HCT116 (cell line): Measurements from ENCODE around the gene LYRM4. TPM values are rescaled to one million over a fixed set of nuclear protein-coding genes. Genes with fewer than 3 reads are reported as not detected.

Experiments used
- ATAC-seq: fragments of 200-7000 bp; cut with Tn5 transposase; 2 replicates; pipeline ENCODE4 v1.9.1; 2020; ENCODE audit warnings: mild to moderate bottlenecking, moderate library complexity
- BruUV-seq: library from RNA; stranded (reverse); fragments of 400-500 nt; replicated peaks from 2 replicates; lab custom pipeline; 2021; lab: Mats Ljungman, UMichigan
- CTCF ChIA-PET: fragments of 300-600 bp; sonication (Branson Sonifier 250); formaldehyde crosslinking; loops from one replicate; lab custom pipeline; 2021; ENCODE audit warnings: antibody characterized with exemption; lab: Charles Lee
- POLR2A ChIA-PET: fragments of 300-600, 350-600 bp; sonication (Branson Sonifier 250); formaldehyde crosslinking; loops from one replicate; lab custom pipeline; 2021; ENCODE audit warnings: antibody characterized with exemption; lab: Charles Lee
- RAD21 ChIA-PET, 2 experiments: fragments of 300-600 bp; sonication (Branson Sonifier 250); formaldehyde crosslinking; loops; one replicate each; lab custom pipeline; 2023; ENCODE audit warnings: low total read pairs in 2 of 2; ENCODE audit not compliant: uncharacterized antibody in 2 of 2, unreplicated experiment in 2 of 2, low non-redundant PET in 1 of 2; lab: Charles Lee
- DNase-seq: peaks from one replicate; pipeline ENCODE4 v3.0.0-alpha.2; 2010; ENCODE audit warnings: low read depth, low spot score
- H2AFZ ChIP-seq: fragments of 200-600 bp; shearing (Covaris generic), sonication (generic); 2 replicates; pipeline ENCODE4 v1.6.1; 2017; ENCODE audit warnings: low read depth, mixed run types, mixed read lengths, antibody characterized with exemption, low read length; ENCODE audit not compliant: poor library complexity, severe bottlenecking
- H3K27ac ChIP-seq: 2 replicates; pipeline ENCODE4 v1.5.1; 2012; ENCODE audit warnings: low read depth, low read length
- H3K27me3 ChIP-seq: fragments of 200-600 bp; sonication (generic); 2 replicates; pipeline ENCODE4 v1.6.1; 2016; ENCODE audit warnings: mixed run types, low read length, mixed read lengths; ENCODE audit not compliant: insufficient read depth
- H3K36me3 ChIP-seq, 2 experiments: fragments of 200-500 bp in 1 of 2; fragments of 200-600 bp in 1 of 2; sonication (Bioruptor generic) in 1 of 2; sonication (generic) in 1 of 2; 2 replicates each; pipeline versions ENCODE4 v1.5.1 to v1.6.1; 2014 to 2016; ENCODE audit warnings: low read length in 2 of 2, inconsistent platforms in 1 of 2, mixed read lengths in 1 of 2, mixed run types in 1 of 2; ENCODE audit not compliant: insufficient read depth in 2 of 2, control insufficient read depth in 1 of 2
- H3K4me1 ChIP-seq, 2 experiments: fragments of 200-600 bp in 1 of 2; sonication (generic) in 1 of 2; 2 replicates each; pipeline versions ENCODE4 v1.5.1 to v1.6.1; 2012 to 2017; ENCODE audit warnings: low read length in 2 of 2, inconsistent platforms in 1 of 2, mild to moderate bottlenecking in 1 of 2, mixed read lengths in 1 of 2, mixed run types in 1 of 2, moderate library complexity in 1 of 2; ENCODE audit not compliant: insufficient read depth in 2 of 2, control insufficient read depth in 1 of 2
- H3K4me2 ChIP-seq: fragments of 200-600 bp; sonication (generic); 2 replicates; pipeline ENCODE4 v1.6.1; 2017; ENCODE audit warnings: mixed run types, low read length, mixed read lengths
- H3K4me3 ChIP-seq, 2 experiments: fragments of 200-600 bp in 1 of 2; sonication (generic) in 1 of 2; replicated peaks in 1 of 2; 2 replicates each; pipeline ENCODE4 v1.5.1; 2011 to 2016; ENCODE audit warnings: low read length in 2 of 2, control low read depth in 1 of 2, low read depth in 1 of 2, mild to moderate bottlenecking in 1 of 2, mixed read lengths in 1 of 2, mixed run types in 1 of 2
- H3K79me2 ChIP-seq: fragments of 200-600 bp; sonication (generic); 2 replicates; pipeline ENCODE4 v1.6.1; 2017; ENCODE audit warnings: mild to moderate bottlenecking, mixed run types, low read length, moderate library complexity, mixed read lengths; ENCODE audit not compliant: insufficient read depth
- H3K9ac ChIP-seq: fragments of 200-600 bp; sonication (generic); 2 replicates; pipeline ENCODE4 v1.6.1; 2016; ENCODE audit warnings: low read length, mixed read lengths
- H3K9me2 ChIP-seq: fragments of 200-600 bp; sonication (generic), shearing (Covaris generic); 2 replicates; pipeline ENCODE4 v1.6.1; 2017; ENCODE audit warnings: mixed run types, mild to moderate bottlenecking, moderate library complexity; ENCODE audit not compliant: insufficient read depth
- H3K9me3 ChIP-seq, 2 experiments: fragments of 200-500 bp in 1 of 2; fragments of 200-600 bp in 1 of 2; sonication (Bioruptor generic) in 1 of 2; sonication (generic) in 1 of 2; 2 replicates each; pipeline ENCODE4 v1.6.1; 2014 to 2017; ENCODE audit warnings: low read length in 2 of 2, mixed read lengths in 2 of 2, inconsistent platforms in 1 of 2, low read depth in 1 of 2, mild to moderate bottlenecking in 1 of 2, mixed run types in 1 of 2, moderate library complexity in 1 of 2; ENCODE audit not compliant: control insufficient read depth in 1 of 2, insufficient read depth in 1 of 2
- H4K20me1 ChIP-seq: fragments of 200-600 bp; sonication (generic), shearing (Covaris generic); 2 replicates; pipeline ENCODE4 v1.6.1; 2017; ENCODE audit warnings: mixed run types, mild to moderate bottlenecking, moderate library complexity; ENCODE audit not compliant: insufficient read depth
- CBX3 ChIP-seq: IDR thresholded peaks from 2 replicates; pipeline ENCODE4 v1.6.1; 2012; ENCODE audit warnings: low read depth
- CEBPB ChIP-seq: IDR thresholded peaks from 2 replicates; pipeline ENCODE4 v1.6.1; 2012; ENCODE audit warnings: low read depth
- EZH2 ChIP-seq: fragments of 200-600 bp; sonication (generic); IDR thresholded peaks from 2 replicates; pipeline ENCODE4 v1.6.1; 2017; ENCODE audit warnings: antibody characterized with exemption, mixed run types
- POLR2AphosphoS5 ChIP-seq: IDR thresholded peaks from 2 replicates; pipeline ENCODE4 v1.6.1; 2011; ENCODE audit warnings: mild to moderate bottlenecking, low read depth, low read length, moderate library complexity
- RAD21 ChIP-seq: IDR thresholded peaks from 2 replicates; pipeline ENCODE4 v1.6.1; 2012; ENCODE audit warnings: low read depth, mild to moderate bottlenecking
- SRF ChIP-seq: IDR thresholded peaks from 2 replicates; pipeline ENCODE4 v1.6.1; 2012; ENCODE audit warnings: low read depth
- intact Hi-C: fragments of 100-400 bp; cut with micrococcal nuclease; formaldehyde crosslinking; loops from 2 replicates; pipeline ENCODE4 v1.10.0; 2022
- total RNA-seq: library from RNA; stranded (reverse); gene quantifications from one replicate; pipeline ENCODE4 v1.2.1, GENCODE V29; 2021; ENCODE audit not compliant: unreplicated experiment
- TF ChIP-seq, protein P1 (sequence below), 3 experiments: fragments of 200-600 bp in 1 of 3; sonication (generic) in 1 of 3; IDR thresholded peaks in 2 of 3; conservative IDR thresholded peaks in 1 of 3; 2 replicates each; pipeline ENCODE4 v1.5.1; 2012 to 2017; ENCODE audit warnings: low read depth in 2 of 3, low read length in 2 of 3, antibody characterized with exemption in 1 of 3, borderline replicate concordance in 1 of 3, control low read depth in 1 of 3, mild to moderate bottlenecking in 1 of 3, mixed read lengths in 1 of 3, mixed run types in 1 of 3, moderate library complexity in 1 of 3; ENCODE audit not compliant: insufficient read depth in 1 of 3

Gene LYRM4
- total RNA-seq, 1 experiment from 2014 or later = 30.1 TPM

DNA sequence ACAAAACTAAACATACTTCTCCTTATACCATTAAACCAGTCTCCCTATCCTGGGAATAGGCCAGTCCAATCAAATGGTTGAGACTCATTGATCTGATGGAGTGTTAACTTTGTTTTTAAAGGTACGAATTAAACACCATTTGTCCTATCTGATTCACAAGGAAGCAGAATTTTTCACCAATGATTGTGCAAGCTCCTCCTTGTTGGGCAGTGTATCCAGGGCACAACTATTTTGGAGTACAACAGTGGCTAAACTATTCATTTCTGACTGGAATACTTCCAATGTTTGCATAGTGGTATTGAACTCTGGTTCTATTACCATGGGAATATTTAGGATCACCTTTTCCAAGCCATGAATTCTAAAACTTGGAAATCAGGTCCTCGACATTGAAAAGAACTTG is 181.1 kb downstream of the LYRM4 start (continued):
- TF ChIP-seq POLR2AphosphoS5 = no peak
- no peak for TF ChIP-seq CEBPB
- TF ChIP-seq EZH2 = no peak
- TF ChIP-seq RAD21 = no peak

DNA sequence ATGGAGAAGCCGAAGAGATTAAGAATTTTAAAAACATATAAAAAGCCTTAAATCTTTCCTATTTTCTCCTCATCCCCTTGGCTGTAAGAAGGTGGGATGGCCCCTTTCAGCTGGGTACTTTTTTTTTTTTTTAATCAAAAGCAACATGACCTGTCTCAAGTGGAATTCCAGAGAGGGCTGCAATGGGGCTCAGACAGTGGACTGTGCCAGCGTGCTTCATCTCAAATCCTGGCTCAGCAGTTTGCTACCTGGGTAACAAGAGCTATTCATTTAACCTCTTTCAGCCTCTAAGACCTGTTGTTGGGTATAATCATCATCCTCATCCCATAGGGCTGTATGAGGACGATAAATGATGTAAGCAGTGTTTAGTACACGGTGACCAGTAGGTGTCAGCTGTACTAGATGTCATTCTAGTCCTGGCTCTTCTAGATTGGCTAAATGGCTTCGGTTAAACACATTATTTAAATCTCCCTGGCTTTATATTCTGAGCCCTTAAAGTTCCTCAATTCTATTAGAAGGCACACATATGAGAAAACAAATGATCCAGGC is 182.6 kb downstream of the LYRM4 start:
- ATAC-seq = peak; percentile 95
- Histone ChIP-seq H4K20me1 (no peaks in the 10 kb centered on the region), H3K4me2 (no peak overlapping the region), H3K4me1 (peaks cover 0 to 16% of the 10 kb centered on the region in 2 experiments; a peak in 2 of 4 replicates), H2AFZ (no peak overlapping the region), H3K4me3 (no peak overlapping the region), H3K27me3 (no peaks in the 10 kb centered on the region), H3K9me2 (no peaks in the 10 kb centered on the region), H3K79me2 (no peaks in the 10 kb centered on the region), H3K36me3 (no peaks in the 10 kb centered on the region), H3K9ac (no peak overlapping the region), H3K9me3 (no peaks in the 10 kb centered on the region), H3K27ac (no peak overlapping the region)
- ChIA-PET RAD21 (no interaction called here), POLR2A (no interaction called here), CTCF (interaction anchor here (0.8 kb wide), 1 partner anchor 27 kb away, joined by 3 read pairs; no protein-coding TSS in a partner anchor)
- intact Hi-C loops = no loop called here
- BruUV-seq = no TSS peak
- TF ChIP-seq CEBPB (no peak), RAD21 (peak; percentile 33; the same call in 1 of the 2 replicates), CBX3 (no peak), SRF (no peak)
- TF ChIP-seq, protein P1, sequence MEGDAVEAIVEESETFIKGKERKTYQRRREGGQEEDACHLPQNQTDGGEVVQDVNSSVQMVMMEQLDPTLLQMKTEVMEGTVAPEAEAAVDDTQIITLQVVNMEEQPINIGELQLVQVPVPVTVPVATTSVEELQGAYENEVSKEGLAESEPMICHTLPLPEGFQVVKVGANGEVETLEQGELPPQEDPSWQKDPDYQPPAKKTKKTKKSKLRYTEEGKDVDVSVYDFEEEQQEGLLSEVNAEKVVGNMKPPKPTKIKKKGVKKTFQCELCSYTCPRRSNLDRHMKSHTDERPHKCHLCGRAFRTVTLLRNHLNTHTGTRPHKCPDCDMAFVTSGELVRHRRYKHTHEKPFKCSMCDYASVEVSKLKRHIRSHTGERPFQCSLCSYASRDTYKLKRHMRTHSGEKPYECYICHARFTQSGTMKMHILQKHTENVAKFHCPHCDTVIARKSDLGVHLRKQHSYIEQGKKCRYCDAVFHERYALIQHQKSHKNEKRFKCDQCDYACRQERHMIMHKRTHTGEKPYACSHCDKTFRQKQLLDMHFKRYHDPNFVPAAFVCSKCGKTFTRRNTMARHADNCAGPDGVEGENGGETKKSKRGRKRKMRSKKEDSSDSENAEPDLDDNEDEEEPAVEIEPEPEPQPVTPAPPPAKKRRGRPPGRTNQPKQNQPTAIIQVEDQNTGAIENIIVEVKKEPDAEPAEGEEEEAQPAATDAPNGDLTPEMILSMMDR (IDR thresholded peaks at IDR 0.05 in 2 of 3, conservative IDR thresholded peaks at IDR 0.05 in 1 of 3; ENCODE audit: borderline replicate concordance in 1 of 3, insufficient read depth in 1 of 3, low read depth in 2 of 3, low read length in 2 of 3) = peak in 2 of 3 experiments; percentile 21 to 40; a peak in 2 of 6 replicates
- peak; percentile 34 for DNase-seq
